H9 (cell line): Measurements from ENCODE around the gene ITPK1. TPM values are rescaled to one million over a fixed set of nuclear protein-coding genes. Genes with fewer than 3 reads are reported as not detected.

Experiments
- DNase-seq: peaks from one replicate; pipeline ENCODE4 v3.0.0-alpha.2; 2017
- H2AFZ ChIP-seq: one replicate; pipeline ENCODE4 v1.6.1; 2013; ENCODE audit warnings: mild to moderate bottlenecking, low read length, control low read depth, moderate library complexity
- H2AK5ac ChIP-seq: 2 replicates; pipeline ENCODE4 v1.6.1; 2013; ENCODE audit warnings: low read length, control low read depth, mixed read lengths; ENCODE audit not compliant: insufficient read length
- H2BK120ac ChIP-seq: one replicate; pipeline ENCODE4 v1.6.1; 2013; ENCODE audit warnings: low read depth, mild to moderate bottlenecking, low read length, control low read depth, inconsistent platforms; ENCODE audit not compliant: poor library complexity, severe bottlenecking
- H2BK12ac ChIP-seq: 2 replicates; pipeline ENCODE4 v1.6.1; 2013; ENCODE audit warnings: low read length, control low read depth, mixed read lengths, low read depth; ENCODE audit not compliant: insufficient read length
- H2BK15ac ChIP-seq: 2 replicates; pipeline ENCODE4 v1.6.1; 2013; ENCODE audit warnings: low read depth, low read length, control low read depth
- H2BK20ac ChIP-seq: one replicate; pipeline ENCODE4 v1.6.1; 2013; ENCODE audit warnings: low read depth, mild to moderate bottlenecking, low read length, control low read depth, inconsistent platforms; ENCODE audit not compliant: poor library complexity, severe bottlenecking
- H2BK5ac ChIP-seq: 2 replicates; pipeline ENCODE4 v1.6.1; 2013; ENCODE audit warnings: low read length, control low read depth, mixed read lengths; ENCODE audit not compliant: insufficient read length
- H3K14ac ChIP-seq: 2 replicates; pipeline ENCODE4 v1.6.1; 2013; ENCODE audit warnings: low read length, control low read depth; ENCODE audit not compliant: insufficient read depth
- H3K18ac ChIP-seq: 2 replicates; pipeline ENCODE4 v1.6.1; 2013; ENCODE audit warnings: low read depth, mild to moderate bottlenecking, mixed read lengths, low read length, control low read depth; ENCODE audit not compliant: insufficient read length
- H3K23ac ChIP-seq: 2 replicates; pipeline ENCODE4 v1.6.1; 2013; ENCODE audit warnings: low read length, control low read depth, mixed read lengths, low read depth; ENCODE audit not compliant: insufficient read length
- H3K23me2 ChIP-seq: 2 replicates; pipeline ENCODE4 v1.6.1; 2013; ENCODE audit warnings: low read depth, mild to moderate bottlenecking, mixed read lengths, low read length, control low read depth; ENCODE audit not compliant: insufficient read length, poor library complexity, severe bottlenecking
- H3K27ac ChIP-seq: 2 replicates; pipeline ENCODE4 v1.5.1; 2013; ENCODE audit warnings: low read length, control low read depth, mixed read lengths, low read depth; ENCODE audit not compliant: insufficient read length
- H3K27me3 ChIP-seq: 2 replicates; pipeline ENCODE4 v1.6.1; 2013; ENCODE audit warnings: low read length, control low read depth, inconsistent platforms; ENCODE audit not compliant: insufficient read depth
- H3K4ac ChIP-seq: 2 replicates; pipeline ENCODE4 v1.6.1; 2013; ENCODE audit warnings: low read depth, mild to moderate bottlenecking, control low read depth, inconsistent platforms, low read length, moderate library complexity
- H3K4me1 ChIP-seq: 2 replicates; pipeline ENCODE4 v1.6.1; 2013; ENCODE audit warnings: low read length, control low read depth, inconsistent platforms; ENCODE audit not compliant: insufficient read depth
- H3K4me2 ChIP-seq: 2 replicates; pipeline ENCODE4 v1.6.1; 2013; ENCODE audit warnings: low read length, control low read depth, mixed read lengths; ENCODE audit not compliant: insufficient read length, insufficient read depth
- H3K56ac ChIP-seq: 2 replicates; pipeline ENCODE4 v1.6.1; 2013; ENCODE audit warnings: low read depth, mild to moderate bottlenecking, mixed read lengths, low read length, control low read depth; ENCODE audit not compliant: insufficient read length
- H3K79me1 ChIP-seq: 2 replicates; pipeline ENCODE4 v1.6.1; 2013; ENCODE audit warnings: low read depth, mild to moderate bottlenecking, moderate library complexity, low read length, control low read depth, inconsistent platforms; ENCODE audit not compliant: insufficient read depth, poor library complexity, severe bottlenecking
- H3K79me2 ChIP-seq: 2 replicates; pipeline ENCODE4 v1.6.1; 2013; ENCODE audit warnings: low read length, control low read depth, inconsistent platforms; ENCODE audit not compliant: insufficient read depth
- H3K9ac ChIP-seq: 2 replicates; pipeline ENCODE4 v1.6.1; 2013; ENCODE audit warnings: low read length, control low read depth, mixed read lengths; ENCODE audit not compliant: insufficient read length; ENCODE audit errors: extremely low read depth
- H3K9me3 ChIP-seq: one replicate; pipeline ENCODE4 v1.6.1; 2013; ENCODE audit warnings: low read depth, low read length, inconsistent platforms; ENCODE audit not compliant: control insufficient read depth
- H3T11ph ChIP-seq: one replicate; pipeline ENCODE4 v1.6.1; 2013; ENCODE audit warnings: mild to moderate bottlenecking, low read length, control low read depth, inconsistent platforms
- H4K20me1 ChIP-seq: one replicate; pipeline ENCODE4 v1.6.1; 2013; ENCODE audit not compliant: control insufficient read depth, insufficient read length, insufficient read depth
- H4K5ac ChIP-seq: 2 replicates; pipeline ENCODE4 v1.6.1; 2013; ENCODE audit warnings: low read depth, mild to moderate bottlenecking, mixed read lengths, low read length, control low read depth; ENCODE audit not compliant: insufficient read length
- H4K8ac ChIP-seq: replicated peaks from 2 replicates; pipeline ENCODE4 v1.6.1; 2013; ENCODE audit warnings: low read length, control low read depth, mixed read lengths, low read depth; ENCODE audit not compliant: insufficient read length
- H4K91ac ChIP-seq: 2 replicates; pipeline ENCODE4 v1.6.1; 2013; ENCODE audit warnings: low read depth, mild to moderate bottlenecking, moderate library complexity, mixed read lengths, low read length, control low read depth; ENCODE audit not compliant: insufficient read length
- H3K27ac Mint-ChIP-seq, 3 experiments: 2 replicates in 2 of 3; 3 replicates in 1 of 3; pipeline ENCODE4 v1.8.0; 2020 to 2021; ENCODE audit warnings: mixed read lengths in 3 of 3, mild to moderate bottlenecking in 1 of 3, moderate library complexity in 1 of 3
- H3K27me3 Mint-ChIP-seq: 2 replicates; pipeline ENCODE4 v1.8.0; 2021; ENCODE audit warnings: low read depth, mild to moderate bottlenecking, moderate library complexity, mixed read lengths
- H3K36me3 Mint-ChIP-seq, 3 experiments: 2 replicates in 2 of 3; 3 replicates in 1 of 3; pipeline ENCODE4 v1.8.0; 2020 to 2021; ENCODE audit warnings: low read depth in 3 of 3, mixed read lengths in 3 of 3; ENCODE audit not compliant: insufficient read depth in 1 of 3
- H3K4me1 Mint-ChIP-seq, 2 experiments: 2 replicates each; pipeline ENCODE4 v1.8.0; 2020; ENCODE audit warnings: mixed read lengths in 2 of 2
- H3K4me3 Mint-ChIP-seq, 2 experiments: 2 replicates in 1 of 2; 3 replicates in 1 of 2; pipeline ENCODE4 v1.8.0; 2020 to 2021; ENCODE audit warnings: mild to moderate bottlenecking in 2 of 2, mixed read lengths in 2 of 2, moderate library complexity in 1 of 2
- H3K9me3 Mint-ChIP-seq, 2 experiments: 2 replicates in 1 of 2; 3 replicates in 1 of 2; pipeline ENCODE4 v1.8.0; 2020; ENCODE audit warnings: mild to moderate bottlenecking in 2 of 2, mixed read lengths in 2 of 2, moderate library complexity in 1 of 2
- WGBS: extraction: QIAGEN DNeasy Blood & Tissue Kit; methylation state at CpG from one replicate; pipeline ENCODE4 v1.1.7; 2013; ENCODE audit warnings: missing lambda C conversion rate, low lambda C conversion rate, mixed read lengths; ENCODE audit not compliant: insufficient read length; ENCODE audit errors: extremely low coverage; 5-methylcytosine and 5-hydroxymethylcytosine counted together
- total RNA-seq: library from RNA; stranded (reverse); gene quantifications from 2 replicates; pipeline ENCODE4 v1.2.1, GENCODE V29; 2021
- TF ChIP-seq, protein P1 (sequence below): fragments of 200-600 bp; sonication (generic); conservative IDR thresholded peaks from 3 replicates; pipeline ENCODE4 v1.8.0; 2021; ENCODE audit warnings: antibody characterized with exemption, mild to moderate bottlenecking

Gene ITPK1
- total RNA-seq, 1 experiment from 2014 or later, result 92.7 TPM

DNA sequence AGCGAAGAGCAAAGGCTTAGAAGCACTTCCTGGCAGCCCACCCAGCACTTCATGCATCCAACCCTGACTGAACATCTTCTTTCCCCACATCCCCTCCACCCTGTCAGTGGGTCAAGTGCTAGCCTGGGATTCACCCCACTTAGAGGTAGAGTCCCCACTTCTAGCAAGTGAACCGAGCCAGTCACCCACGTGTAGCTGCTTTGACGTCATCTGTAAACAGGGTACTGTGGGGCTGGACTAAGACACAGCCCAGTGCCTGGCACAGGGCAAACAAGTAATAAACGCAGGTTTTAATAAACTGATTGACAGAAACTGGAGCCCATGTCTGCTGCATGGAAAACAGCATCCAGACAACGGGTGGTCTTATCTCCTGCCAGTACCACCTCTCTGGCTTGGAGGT lies 61.7 kb downstream of the ITPK1 start:
- DNase-seq, result no peak
- H3T11ph ChIP-seq, result no peak overlapping the region
- H3K4me2 ChIP-seq, result no peak overlapping the region
- H2BK12ac ChIP-seq, result no peak overlapping the region
- H3K27me3 ChIP-seq, result no peaks in the 10 kb centered on the region
- H2AK5ac ChIP-seq, result no peak overlapping the region
- H2BK15ac ChIP-seq, result no peak overlapping the region
- H3K4me1 ChIP-seq, result peaks cover 7% of the 10 kb centered on the region
- peak overlapping the region in 2 of 3 experiments; percentile 70 to 86; a peak in 4 of 7 replicates for H3K27ac Mint-ChIP-seq
- H3K79me2 ChIP-seq, result no peaks in the 10 kb centered on the region
- no peaks in the 10 kb centered on the region for H3K23me2 ChIP-seq
- TF ChIP-seq, protein P1, sequence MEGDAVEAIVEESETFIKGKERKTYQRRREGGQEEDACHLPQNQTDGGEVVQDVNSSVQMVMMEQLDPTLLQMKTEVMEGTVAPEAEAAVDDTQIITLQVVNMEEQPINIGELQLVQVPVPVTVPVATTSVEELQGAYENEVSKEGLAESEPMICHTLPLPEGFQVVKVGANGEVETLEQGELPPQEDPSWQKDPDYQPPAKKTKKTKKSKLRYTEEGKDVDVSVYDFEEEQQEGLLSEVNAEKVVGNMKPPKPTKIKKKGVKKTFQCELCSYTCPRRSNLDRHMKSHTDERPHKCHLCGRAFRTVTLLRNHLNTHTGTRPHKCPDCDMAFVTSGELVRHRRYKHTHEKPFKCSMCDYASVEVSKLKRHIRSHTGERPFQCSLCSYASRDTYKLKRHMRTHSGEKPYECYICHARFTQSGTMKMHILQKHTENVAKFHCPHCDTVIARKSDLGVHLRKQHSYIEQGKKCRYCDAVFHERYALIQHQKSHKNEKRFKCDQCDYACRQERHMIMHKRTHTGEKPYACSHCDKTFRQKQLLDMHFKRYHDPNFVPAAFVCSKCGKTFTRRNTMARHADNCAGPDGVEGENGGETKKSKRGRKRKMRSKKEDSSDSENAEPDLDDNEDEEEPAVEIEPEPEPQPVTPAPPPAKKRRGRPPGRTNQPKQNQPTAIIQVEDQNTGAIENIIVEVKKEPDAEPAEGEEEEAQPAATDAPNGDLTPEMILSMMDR, result no peak
- peaks cover 12 to 17% (median 16%) of the 10 kb centered on the region in 3 experiments; a peak in 5 of 7 replicates for H3K36me3 Mint-ChIP-seq
- H2BK20ac ChIP-seq, result no peak overlapping the region
- no peak overlapping the region for H3K56ac ChIP-seq
- no peak overlapping the region for H4K5ac ChIP-seq
- H3K4me1 Mint-ChIP-seq, result peaks cover 70 to 75% of the 10 kb centered on the region in 2 experiments
- H3K27ac ChIP-seq, result no peak overlapping the region
- no peak overlapping the region for H3K18ac ChIP-seq
- no peak overlapping the region for H3K9ac ChIP-seq
- H3K79me1 ChIP-seq, result no peaks in the 10 kb centered on the region
- H2AFZ ChIP-seq, result no peak overlapping the region
- no peaks in the 10 kb centered on the region for H3K9me3 ChIP-seq
- H3K27me3 Mint-ChIP-seq, result no peaks in the 10 kb centered on the region
- peaks cover 2% of the 10 kb centered on the region for H4K20me1 ChIP-seq
- no peaks in the 10 kb centered on the region for H3K9me3 Mint-ChIP-seq
- H3K23ac ChIP-seq, result no peak overlapping the region
- H4K8ac ChIP-seq, result no peak overlapping the region
- no peak overlapping the region for H2BK5ac ChIP-seq
- no peak overlapping the region for H3K4me3 Mint-ChIP-seq
- no peak overlapping the region for H3K14ac ChIP-seq
- no peak overlapping the region for H4K91ac ChIP-seq
- WGBS, result no CpG with 5 or more reads among the region's 6 CpGs
- no peak overlapping the region for H2BK120ac ChIP-seq
- no peak overlapping the region for H3K4ac ChIP-seq
